GM10266 (cell line): ENCODE data around the gene BATF2.

Experiments
- DNase-seq: peaks from one replicate; pipeline ENCODE4 v3.0.0; 2012; ENCODE audit errors: extremely low spot score
- CTCF ChIP-seq: IDR thresholded peaks from 2 replicates; pipeline ENCODE4 v1.5.1; 2012; ENCODE audit warnings: mild to moderate bottlenecking, low read depth; ENCODE audit not compliant: control insufficient read depth, insufficient read depth; ENCODE audit errors: missing control alignments

BATF2 gene

GRCh38 chr11:65021509-65021908, 24.7 kb upstream of the BATF2 start:
- no peak for TF ChIP-seq CTCF
- no peak for DNase-seq

GRCh38 chr11:65021003-65021402, 24.2 kb upstream of the BATF2 start:
- TF ChIP-seq CTCF: no peak
- no peak for DNase-seq

GRCh38 chr11:65019824-65020223, 23.1 kb upstream of the BATF2 start:
- TF ChIP-seq CTCF: no peak

GRCh38 chr11:65017937-65018336, 21.2 kb upstream of the BATF2 start:
- DNase-seq: no peak
- no peak for TF ChIP-seq CTCF

More at GRCh38 chr11:65019824-65020223, 23.1 kb upstream of the BATF2 start:
- DNase-seq: no peak

- DNase-seq: no peak
- TF ChIP-seq CTCF: no peak
These were observed 19.9 kb upstream of the BATF2 start for GRCh38 chr11:65016705-65017104.

- DNase-seq: no peak
- no peak for TF ChIP-seq CTCF
These were observed 18.0 kb upstream of the BATF2 start for GRCh38 chr11:65014726-65015227.

GRCh38 chr11:65013888-65014725, 17.3 kb upstream of the BATF2 start, which contains the start of gene ARL2:
ARL2 (plus strand) TSS chr11:65014160; CDS start chr11:65014208, 48 bp downstream.
- peak; percentile 97 for DNase-seq
- TF ChIP-seq CTCF: peak; percentile 85
